Measurements from ENCODE around the gene ABCD4. TPM values are rescaled to one million over a fixed set of nuclear protein-coding genes. Genes with fewer than 3 reads are reported as not detected.

The ABCD4 gene
- total and polyA plus RNA-seq, 2 experiments from 2014 or later: 60.5 to 73.1 TPM

DNA sequence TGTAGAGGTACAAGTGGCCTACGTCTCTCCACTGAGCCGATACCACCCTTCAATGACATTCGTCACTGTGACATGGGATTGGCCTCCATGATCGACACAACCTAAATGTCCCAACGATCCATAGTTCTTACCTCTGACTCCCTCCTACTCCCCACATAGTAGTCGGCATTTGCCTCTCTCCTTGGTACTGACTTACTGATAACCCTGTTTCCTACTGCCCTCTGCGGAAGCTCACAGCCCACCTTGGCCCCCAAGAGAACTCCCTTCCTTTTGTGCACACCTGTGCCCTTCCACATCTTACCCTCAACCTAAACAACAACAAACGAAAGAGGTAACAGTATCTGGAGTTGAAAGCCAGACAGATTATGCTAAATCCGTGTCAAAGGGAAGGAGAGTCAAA, 39.6 kb downstream of the ABCD4 start:
- TF ChIP-seq, protein P1, sequence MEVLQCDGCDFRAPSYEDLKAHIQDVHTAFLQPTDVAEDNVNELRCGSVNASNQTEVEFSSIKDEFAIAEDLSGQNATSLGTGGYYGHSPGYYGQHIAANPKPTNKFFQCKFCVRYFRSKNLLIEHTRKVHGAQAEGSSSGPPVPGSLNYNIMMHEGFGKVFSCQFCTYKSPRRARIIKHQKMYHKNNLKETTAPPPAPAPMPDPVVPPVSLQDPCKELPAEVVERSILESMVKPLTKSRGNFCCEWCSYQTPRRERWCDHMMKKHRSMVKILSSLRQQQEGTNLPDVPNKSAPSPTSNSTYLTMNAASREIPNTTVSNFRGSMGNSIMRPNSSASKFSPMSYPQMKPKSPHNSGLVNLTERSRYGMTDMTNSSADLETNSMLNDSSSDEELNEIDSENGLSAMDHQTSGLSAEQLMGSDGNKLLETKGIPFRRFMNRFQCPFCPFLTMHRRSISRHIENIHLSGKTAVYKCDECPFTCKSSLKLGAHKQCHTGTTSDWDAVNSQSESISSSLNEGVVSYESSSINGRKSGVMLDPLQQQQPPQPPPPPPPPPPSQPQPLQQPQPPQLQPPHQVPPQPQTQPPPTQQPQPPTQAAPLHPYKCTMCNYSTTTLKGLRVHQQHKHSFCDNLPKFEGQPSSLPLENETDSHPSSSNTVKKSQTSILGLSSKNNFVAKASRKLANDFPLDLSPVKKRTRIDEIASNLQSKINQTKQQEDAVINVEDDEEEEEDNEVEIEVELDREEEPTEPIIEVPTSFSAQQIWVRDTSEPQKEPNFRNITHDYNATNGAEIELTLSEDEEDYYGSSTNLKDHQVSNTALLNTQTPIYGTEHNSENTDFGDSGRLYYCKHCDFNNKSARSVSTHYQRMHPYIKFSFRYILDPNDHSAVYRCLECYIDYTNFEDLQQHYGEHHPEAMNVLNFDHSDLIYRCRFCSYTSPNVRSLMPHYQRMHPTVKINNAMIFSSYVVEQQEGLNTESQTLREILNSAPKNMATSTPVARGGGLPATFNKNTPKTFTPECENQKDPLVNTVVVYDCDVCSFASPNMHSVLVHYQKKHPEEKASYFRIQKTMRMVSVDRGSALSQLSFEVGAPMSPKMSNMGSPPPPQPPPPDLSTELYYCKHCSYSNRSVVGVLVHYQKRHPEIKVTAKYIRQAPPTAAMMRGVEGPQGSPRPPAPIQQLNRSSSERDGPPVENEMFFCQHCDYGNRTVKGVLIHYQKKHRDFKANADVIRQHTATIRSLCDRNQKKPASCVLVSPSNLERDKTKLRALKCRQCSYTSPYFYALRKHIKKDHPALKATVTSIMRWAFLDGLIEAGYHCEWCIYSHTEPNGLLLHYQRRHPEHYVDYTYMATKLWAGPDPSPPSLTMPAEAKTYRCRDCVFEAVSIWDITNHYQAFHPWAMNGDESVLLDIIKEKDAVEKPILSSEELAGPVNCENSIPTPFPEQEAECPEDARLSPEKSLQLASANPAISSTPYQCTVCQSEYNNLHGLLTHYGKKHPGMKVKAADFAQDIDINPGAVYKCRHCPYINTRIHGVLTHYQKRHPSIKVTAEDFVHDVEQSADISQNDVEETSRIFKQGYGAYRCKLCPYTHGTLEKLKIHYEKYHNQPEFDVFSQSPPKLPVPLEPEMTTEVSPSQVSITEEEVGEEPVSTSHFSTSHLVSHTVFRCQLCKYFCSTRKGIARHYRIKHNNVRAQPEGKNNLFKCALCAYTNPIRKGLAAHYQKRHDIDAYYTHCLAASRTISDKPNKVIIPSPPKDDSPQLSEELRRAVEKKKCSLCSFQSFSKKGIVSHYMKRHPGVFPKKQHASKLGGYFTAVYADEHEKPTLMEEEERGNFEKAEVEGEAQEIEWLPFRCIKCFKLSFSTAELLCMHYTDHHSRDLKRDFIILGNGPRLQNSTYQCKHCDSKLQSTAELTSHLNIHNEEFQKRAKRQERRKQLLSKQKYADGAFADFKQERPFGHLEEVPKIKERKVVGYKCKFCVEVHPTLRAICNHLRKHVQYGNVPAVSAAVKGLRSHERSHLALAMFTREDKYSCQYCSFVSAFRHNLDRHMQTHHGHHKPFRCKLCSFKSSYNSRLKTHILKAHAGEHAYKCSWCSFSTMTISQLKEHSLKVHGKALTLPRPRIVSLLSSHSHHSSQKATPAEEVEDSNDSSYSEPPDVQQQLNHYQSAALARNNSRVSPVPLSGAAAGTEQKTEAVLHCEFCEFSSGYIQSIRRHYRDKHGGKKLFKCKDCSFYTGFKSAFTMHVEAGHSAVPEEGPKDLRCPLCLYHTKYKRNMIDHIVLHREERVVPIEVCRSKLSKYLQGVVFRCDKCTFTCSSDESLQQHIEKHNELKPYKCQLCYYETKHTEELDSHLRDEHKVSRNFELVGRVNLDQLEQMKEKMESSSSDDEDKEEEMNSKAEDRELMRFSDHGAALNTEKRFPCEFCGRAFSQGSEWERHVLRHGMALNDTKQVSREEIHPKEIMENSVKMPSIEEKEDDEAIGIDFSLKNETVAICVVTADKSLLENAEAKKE (CRISPR knock-in tag; IDR thresholded peaks at IDR 0.05): no peak
- TF ChIP-seq, protein P2, sequence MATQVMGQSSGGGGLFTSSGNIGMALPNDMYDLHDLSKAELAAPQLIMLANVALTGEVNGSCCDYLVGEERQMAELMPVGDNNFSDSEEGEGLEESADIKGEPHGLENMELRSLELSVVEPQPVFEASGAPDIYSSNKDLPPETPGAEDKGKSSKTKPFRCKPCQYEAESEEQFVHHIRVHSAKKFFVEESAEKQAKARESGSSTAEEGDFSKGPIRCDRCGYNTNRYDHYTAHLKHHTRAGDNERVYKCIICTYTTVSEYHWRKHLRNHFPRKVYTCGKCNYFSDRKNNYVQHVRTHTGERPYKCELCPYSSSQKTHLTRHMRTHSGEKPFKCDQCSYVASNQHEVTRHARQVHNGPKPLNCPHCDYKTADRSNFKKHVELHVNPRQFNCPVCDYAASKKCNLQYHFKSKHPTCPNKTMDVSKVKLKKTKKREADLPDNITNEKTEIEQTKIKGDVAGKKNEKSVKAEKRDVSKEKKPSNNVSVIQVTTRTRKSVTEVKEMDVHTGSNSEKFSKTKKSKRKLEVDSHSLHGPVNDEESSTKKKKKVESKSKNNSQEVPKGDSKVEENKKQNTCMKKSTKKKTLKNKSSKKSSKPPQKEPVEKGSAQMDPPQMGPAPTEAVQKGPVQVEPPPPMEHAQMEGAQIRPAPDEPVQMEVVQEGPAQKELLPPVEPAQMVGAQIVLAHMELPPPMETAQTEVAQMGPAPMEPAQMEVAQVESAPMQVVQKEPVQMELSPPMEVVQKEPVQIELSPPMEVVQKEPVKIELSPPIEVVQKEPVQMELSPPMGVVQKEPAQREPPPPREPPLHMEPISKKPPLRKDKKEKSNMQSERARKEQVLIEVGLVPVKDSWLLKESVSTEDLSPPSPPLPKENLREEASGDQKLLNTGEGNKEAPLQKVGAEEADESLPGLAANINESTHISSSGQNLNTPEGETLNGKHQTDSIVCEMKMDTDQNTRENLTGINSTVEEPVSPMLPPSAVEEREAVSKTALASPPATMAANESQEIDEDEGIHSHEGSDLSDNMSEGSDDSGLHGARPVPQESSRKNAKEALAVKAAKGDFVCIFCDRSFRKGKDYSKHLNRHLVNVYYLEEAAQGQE (IDR thresholded peaks at IDR 0.05; ENCODE audit: unreplicated experiment): peak; percentile 70

More for the DNA sequence above, 39.6 kb downstream of the ABCD4 start:
- DNase-seq (ENCODE audit: low spot score) (no peak), ATAC-seq (peak; percentile 10; the same call in 1 of the 3 replicates)
- H3K4me3 ChIP-seq: no peak overlapping the region
- no peak overlapping the region for H3K4me2 ChIP-seq
- no peak overlapping the region for H3K4me3 Mint-ChIP-seq
- peaks cover 8% of the 10 kb centered on the region; the same call in 1 of the 2 replicates for H3K4me1 ChIP-seq (ENCODE audit: insufficient read depth)
- no peak overlapping the region for H2AFZ ChIP-seq
- H3K27ac Mint-ChIP-seq: no peak overlapping the region
- H3K9me3 Mint-ChIP-seq: no peaks in the 10 kb centered on the region; the same call in 2 of the 3 replicates
- H3K36me3 ChIP-seq (ENCODE audit: insufficient read depth): no peaks in the 10 kb centered on the region
- H3K27ac ChIP-seq (ENCODE audit: low read depth): no peak overlapping the region
- H3K27me3 Mint-ChIP-seq (ENCODE audit: insufficient read depth, low read depth, poor library complexity): peaks cover 26% of the 10 kb centered on the region
- no peaks in the 10 kb centered on the region for H3K36me3 Mint-ChIP-seq (ENCODE audit: low read depth)
- no peaks in the 10 kb centered on the region for H4K20me1 ChIP-seq (replicated peaks; ENCODE audit: insufficient read depth)
- H3F3A ChIP-seq (replicated peaks; ENCODE audit: low read depth): no peaks in the 10 kb centered on the region
- peaks cover 18% of the 10 kb centered on the region for H3K27me3 ChIP-seq (ENCODE audit: insufficient read depth)
- no peaks in the 10 kb centered on the region for H3K9me2 ChIP-seq (ENCODE audit: insufficient read depth)
- peaks cover 14% of the 10 kb centered on the region for H3K4me1 Mint-ChIP-seq
- H3K79me2 ChIP-seq (replicated peaks; ENCODE audit: insufficient read depth): no peaks in the 10 kb centered on the region
